OCI-M2 (cell line): Measurements from ENCODE around the gene CBFA2T3.
A peak's percentile ranks its signal among the peaks of the same experiment; 100 is the strongest.
"Not testable (repeated sequence)": the region's sequence is repeated elsewhere in the genome, so short reads cannot be mapped to it uniquely, and the experiment has no call there.

Experiments
- DNase-seq: peaks from one replicate; lab custom pipeline; 2025; ENCODE audit not compliant: unreplicated experiment; lab: John Stamatoyannopoulos, UW

The CBFA2T3 gene

DNA sequence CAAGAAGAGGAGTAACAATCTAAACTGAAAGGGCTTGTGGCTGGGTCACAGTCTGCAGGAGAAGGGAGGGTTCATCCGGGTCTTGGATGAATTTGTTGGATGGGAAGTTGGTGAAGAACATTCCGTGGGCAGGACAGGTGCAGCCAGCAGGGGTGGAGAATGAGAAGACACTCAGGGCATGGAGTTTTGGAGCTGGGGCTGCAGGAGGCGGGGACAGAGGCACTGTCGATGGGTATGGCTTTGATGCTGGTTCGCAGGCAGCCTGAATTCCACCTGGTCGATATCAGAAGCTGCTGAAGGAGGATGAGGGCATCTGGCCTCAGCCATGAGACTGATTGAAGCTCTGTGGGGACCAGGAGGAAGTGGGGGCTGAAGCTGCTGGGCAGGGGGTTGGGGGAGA, 36.1 kb upstream of the CBFA2T3 start:
- DNase-seq, result no peak

DNA sequence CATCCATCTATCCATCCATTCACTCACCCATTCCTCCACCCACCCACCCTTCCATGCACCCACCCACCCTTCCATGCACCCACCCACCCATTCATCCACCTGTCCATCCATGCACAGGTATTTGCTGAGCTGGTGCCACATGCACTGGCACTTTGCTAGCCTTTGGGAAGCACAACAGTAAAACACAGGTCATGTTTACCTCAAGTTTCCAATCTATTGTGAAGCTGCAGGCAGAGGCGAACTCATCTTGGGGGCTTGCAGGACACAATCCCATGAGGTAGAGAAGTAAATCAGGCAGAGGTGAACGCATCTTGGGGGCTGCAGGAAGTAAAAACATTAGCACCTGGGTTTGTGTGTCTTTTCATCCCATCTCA, 35.6 kb upstream of the CBFA2T3 start:
- no peak for DNase-seq

DNA sequence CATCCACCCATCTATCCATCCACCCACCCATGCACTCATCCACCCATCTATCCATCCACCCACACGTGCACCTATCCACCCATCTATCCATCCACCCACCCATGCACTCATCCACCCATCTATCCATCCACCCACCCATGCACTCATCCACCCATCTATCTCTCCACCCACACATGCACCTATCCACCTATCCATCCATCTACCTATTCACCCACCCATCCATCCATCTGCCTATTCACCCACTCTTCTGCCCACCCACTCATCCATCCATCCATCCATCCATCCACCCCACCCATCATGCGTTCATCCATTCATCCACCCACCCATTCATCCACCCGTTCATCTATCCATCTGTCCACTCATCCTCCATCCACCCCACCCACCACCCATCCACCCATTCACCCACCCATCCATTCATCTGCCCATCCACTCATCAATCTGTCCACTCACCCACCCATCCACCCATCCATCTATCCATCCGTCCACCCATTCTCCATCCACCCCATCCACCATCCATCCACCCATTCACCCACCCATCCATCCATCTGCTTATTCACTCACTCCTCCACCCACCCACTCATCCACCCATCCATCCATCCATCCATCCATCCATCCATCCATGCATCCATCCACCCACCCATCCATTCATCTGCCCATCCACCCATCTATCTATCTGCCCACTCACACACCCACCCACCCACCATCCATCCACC, 35.1 kb upstream of the CBFA2T3 start:
- no peak for DNase-seq

DNA sequence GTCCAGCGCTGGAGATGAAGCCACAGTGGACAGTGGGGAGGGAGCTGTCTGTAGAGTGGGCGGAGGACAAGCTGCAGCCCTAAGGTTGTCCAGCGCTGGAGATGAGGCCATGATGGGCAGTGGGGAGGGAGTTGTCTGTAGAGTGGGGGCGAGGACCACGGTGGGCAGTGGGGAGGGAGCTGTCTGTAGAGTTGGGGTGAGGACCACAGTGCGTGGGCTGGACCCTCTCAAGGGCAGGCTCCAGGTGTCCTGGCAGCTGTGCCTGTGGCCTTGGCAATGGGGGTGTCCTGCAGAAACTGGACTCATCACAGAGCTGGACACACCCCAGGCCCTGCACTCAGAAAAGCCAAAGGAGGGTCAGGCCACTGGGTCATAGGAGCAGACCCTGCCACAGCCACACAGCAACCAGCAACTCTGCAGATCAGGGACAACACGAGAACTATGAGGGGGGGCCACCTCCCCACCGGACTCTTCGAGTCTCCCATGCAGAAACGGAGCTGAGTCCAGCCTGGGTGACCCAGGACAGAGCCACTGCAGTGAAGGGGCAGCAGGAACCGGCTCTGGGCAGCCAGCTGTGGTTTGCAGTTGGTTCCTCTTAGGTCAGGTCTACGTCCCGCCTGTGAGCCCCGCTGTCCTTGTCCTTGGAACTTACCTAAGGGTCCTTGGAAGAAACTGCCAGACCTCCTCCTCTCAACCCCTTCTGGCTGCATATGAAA, 33.4 kb upstream of the CBFA2T3 start:
- no peak for DNase-seq

DNA sequence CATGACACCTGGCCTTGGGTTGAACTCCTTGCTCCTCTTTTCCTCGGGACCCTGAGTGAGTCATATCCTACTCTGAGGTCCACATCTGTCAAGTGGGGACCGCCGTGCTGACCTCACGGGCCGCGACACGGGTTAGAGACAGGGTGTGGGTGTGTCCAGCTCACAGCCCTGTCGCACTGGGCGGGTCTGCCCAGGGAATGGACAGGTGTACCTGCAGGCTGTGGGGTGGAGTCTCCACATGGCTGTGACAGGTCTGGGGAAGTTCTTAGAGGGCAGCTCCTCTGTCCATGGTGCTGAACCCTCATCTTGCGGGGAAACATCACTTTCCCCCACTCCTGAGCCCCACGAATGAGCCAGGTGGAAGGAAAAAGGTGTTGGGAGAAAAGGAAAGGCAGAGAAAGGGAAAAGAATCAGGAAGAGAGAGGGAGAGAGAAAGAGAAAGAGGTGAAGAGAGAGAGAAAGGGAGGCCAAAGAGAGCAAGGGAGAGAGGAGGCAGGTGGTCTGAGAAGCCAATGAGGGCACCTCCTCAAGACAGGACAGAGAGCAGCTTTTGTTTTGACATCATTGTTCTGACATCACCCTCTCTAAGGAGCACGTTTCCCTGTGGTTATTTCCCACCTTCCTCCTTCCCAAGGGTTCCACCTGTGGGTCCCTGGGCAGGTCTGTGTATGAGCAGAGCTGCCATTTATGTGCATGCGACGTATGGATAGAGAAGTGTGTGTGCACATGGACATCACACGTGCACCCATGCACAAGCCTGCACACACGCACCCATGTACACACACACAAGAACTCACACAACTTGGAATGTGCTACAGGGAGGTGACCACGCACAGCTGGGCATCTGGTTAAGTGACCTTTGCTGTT, 32.6 kb upstream of the CBFA2T3 start:
- no peak for DNase-seq

DNA sequence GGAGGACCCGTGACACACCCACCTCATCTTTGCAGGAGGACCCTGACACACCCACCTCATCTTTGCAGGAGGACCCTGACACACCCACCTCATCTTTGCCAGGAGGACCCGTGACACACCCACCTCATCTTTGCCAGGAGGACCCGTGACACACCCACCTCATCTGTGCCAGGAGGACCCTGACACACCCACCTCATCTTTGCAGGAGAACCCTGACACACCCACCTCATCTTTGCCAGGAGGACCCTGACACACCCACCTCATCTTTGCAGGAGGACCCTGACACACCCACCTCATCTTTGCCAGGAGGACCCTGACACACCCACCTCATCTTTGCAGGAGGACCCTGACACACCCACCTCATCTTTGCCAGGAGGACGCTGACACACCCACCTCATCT, 31.8 kb upstream of the CBFA2T3 start:
- DNase-seq, result not testable (repeated sequence)

DNA sequence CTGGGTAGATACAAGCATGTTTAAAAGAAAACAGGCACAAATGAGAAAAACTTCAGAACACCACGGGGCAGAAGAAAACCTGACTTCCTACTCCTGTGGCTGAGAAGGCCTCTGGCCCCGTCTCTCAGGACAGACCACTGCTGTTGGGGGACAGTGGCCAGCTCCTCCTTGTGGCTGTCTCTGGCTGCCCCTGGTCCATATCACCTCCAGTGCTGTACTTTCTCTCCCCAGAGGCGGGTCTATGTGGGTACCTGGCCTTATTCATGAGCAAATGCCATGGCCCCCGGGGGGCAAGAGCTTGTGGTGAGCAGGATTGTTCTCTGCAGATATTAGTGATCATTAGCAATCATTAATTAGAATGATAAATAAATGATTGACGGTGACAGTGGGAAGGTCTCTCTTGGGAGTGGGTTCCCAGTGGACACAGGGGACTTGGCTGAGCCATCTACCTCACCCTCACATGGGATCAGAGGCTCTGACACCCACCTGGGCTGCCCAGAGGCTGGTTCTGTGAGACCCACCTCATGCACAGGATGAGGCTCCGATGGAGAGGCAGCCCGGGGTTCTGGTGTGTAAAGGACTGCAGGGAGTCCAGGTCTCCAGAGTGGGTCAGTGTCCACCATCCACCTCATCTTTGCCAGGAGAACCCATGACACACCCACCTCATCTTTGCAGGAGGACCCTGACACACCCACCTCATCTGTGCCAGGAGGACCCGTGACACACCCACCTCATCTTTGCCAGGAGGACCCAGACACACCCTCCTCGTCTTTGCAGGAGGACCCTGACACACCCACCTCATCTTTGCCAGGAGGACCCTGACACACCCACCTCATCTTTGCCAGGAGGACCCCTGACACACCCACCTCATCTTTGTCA, 30.6 kb upstream of the CBFA2T3 start:
- no peak for DNase-seq

DNA sequence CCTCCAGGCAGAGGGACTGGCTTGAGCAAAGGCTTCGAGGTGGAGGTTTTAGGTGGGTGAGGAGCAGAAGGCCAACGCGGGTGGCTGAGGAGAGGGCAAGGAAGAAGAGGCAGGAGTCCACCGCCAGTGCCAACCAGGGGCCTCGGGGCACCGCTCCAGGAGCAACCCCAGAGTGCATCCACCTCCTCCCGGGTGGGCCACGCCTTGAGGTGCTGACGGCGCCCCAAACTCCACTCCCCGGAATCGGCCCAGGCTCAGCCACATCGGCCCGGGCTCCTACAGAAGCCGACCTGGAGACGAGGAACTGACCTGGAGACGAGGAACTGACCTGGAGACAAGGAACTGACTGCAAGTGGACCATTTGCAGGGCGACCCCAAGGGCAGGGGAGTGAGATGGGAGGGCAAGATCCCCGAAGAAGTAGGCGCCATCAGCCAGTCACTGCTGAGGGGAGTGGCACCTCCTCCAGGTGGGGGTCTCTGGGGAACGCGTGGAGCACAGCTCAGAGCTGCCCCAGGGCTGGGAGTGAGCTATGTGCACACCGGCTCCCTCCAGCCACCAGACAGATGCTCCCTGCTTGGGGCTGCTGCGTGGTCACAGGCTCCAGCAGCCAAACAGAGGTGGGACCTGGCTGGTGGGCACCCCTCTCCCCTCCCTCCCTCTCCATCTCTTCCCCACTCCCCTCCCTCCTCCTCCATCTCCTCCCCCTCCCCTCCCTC, 29.2 kb upstream of the CBFA2T3 start:
- no peak for DNase-seq

DNA sequence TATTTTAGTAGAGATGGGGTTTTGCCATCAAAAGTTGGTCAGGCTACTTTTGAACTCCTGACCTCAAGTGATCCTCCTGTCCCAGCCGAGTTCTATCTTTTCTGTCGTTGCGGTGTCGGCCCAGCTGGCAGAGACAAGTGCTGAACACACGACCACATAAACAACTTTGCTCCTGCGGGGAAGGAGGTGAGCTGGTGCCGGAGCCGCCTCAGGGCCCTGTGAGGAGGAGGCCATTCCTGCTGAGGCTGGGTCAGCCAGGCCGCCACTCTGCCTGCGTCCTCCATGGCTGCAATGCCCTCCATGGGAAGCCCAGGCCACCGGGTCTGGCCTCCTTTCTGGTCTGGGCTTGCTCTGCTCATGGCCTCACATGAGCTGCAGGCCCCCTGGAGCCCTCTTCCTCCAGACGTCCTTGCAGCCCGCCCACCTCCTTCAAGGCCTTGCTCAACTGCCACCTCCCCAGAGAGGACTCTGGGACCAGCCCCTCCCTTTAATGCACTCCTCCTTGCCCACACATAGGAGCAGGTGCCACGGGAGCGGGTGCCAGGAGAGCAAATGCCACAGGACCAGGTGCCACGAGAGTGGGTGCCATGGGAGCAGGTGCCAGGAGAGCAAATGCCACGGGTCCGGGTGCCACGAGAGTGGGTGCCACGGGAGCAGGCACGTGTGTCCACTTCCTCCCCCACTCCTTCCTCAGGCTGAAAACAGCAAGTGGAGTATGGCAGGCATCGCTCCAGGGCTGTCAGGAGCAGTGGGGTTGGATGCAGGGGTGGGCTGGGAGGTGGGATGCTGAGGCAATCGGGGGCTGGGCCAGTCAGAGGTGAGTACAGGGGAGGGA, 28.4 kb upstream of the CBFA2T3 start:
- DNase-seq, result no peak

DNA sequence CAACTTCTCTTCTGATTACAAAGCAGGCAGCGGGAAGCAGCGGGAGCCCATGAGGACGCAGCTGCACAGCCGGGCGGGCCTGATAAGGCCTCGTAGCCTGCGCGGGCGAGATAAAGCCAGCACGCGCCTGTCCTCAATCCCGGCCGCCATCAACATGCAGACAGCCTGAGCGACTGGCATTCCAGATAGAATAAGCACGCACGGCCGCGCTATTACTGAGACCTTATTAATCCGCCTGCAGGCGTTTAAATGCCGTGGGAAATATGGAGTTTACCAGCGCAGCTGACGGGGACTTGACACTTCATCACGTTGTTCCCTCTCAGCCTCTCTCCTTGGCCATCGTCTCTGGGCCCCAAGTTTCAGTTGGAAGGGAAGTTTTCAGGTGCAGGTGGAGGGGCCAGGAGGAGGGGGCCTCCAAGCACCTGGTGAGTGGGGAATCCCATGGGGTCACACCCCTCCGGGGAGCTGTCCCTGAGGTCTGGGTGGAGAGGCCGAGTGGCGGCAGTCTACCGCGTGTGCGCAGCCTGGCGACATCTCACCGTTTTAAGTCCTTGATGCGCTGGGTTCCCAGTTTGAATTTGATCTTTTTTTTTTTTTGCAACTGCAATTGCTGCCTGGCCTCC, 27.3 kb upstream of the CBFA2T3 start:
- peak; percentile 52 for DNase-seq

DNA sequence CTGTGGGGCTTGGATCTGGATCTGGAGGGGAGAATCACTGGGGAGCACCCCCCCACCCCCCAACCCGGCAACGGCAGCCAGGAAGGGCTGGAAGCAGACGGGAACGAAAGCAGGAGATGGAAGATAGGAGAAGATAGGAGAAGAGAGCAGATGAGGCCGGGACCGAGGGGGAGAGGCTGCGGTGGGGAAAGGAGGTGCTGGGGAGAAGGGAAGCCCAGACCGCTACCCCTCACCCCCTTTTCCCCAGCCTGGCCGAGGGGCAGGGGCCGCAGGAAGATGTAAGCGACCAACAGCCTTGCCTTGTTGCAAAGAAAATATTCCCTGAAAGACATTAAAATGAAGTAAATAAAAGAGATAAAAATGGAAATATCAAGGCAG, 26.8 kb upstream of the CBFA2T3 start:
- DNase-seq, result no peak

DNA sequence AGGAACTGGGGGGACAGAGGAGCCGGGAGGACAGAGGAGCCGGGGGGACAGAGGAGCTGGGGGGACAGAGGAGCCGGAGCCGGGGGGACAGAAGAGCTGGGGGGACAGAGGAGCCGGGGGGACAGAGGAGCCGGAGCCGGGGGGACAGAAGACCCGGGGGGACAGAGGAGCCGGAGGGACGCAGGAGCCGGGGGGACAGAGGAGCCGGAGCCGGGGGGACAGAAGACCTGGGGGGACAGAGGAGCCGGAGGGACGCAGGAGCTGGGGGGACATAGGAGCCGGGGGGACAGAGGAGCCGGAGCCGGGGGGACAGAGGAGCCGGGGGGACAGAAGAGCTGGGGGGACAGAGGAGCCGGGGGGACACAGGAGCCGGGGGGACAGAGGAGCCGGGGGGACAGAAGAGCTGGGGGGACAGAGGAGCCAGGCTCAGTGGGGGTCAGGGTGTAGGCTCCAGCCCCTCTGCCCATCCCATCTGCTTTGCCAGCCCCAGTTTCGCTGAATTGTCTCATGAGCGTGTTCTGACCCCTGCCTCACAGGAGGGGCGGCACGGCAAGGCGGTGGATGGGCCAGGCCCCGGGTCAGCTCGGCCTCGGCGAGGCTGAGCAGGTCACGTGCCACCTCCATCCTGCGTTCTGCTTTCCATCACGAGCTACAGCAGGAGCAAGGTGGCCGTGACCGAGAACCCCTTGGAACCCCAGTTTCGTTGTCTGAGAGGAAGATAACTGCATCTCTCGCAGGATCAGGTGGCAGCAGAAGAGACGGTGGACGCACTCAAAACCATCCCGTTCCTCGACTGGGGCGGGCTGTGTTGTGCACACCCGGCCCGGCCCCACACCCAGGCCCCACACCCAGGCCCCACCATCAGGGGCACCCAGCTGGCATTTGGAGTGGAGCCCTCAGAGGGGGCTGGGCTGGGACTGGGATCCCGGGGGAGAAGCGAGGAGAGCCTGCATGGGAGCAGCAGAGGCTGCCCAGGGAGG, 26.1 kb upstream of the CBFA2T3 start:
- no peak for DNase-seq

DNA sequence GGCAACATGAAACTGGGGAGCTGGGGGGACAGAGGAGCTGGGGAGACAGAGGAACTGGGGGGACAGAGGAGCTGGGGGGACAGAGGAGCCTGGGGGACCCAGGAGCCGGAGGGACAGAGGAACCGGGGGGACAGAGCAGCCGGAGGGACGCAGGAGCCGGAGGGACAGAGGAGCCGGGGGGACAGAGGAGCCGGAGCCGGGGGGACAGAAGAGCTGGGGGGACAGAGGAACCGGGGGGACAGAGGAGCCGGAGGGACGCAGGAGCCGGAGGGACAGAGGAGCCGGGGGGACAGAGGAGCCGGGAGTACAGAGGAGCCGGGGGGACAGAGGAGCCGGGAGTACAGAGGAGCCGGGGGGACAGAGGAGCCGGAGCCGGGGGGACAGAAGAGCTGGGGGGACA, 25.1 kb upstream of the CBFA2T3 start:
- DNase-seq, result not testable (repeated sequence)

DNA sequence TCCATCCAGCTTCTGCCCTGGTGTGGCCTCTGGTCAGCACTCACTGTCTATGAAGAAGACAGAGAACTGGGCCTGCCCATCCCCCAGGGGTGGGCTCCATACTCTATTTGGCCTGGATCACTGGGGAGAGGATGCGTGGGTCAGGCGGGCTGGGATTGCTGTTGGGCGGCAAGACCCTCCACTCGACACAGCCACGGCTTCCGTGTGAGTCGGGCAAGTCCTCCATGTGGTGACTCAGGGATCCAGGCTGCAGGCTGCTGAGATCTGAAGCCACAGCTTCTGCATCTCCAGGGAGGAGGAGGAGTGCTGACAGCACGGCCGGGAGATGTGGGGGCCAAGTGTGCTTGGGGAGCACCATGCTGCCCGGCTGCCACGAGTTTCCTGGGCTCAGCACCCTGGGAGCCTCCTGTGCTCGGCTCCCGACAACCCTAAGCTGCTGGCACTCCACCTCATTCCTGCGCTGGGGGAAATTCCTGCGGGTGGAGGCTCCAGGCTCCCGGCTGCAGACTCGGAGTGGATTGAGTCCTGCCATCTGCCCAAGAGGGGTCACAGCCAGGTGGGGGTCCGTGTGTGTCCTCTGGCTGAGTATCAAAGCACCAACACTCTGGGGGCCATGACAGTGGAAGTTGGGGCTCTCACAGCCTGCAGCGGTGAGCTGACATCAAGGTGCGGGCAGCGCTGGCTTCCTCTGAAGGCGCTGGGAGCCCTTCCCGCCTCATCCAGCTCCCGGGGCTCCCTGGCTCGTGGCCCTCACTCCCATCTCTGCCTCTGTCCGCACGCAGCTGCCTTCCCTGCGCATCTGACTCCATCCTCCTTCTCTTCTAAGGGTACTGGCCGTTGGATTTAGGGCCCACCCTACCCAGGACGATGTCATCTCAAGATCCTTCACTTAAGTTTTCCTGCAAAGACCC, 24.4 kb upstream of the CBFA2T3 start:
- no peak for DNase-seq

DNA sequence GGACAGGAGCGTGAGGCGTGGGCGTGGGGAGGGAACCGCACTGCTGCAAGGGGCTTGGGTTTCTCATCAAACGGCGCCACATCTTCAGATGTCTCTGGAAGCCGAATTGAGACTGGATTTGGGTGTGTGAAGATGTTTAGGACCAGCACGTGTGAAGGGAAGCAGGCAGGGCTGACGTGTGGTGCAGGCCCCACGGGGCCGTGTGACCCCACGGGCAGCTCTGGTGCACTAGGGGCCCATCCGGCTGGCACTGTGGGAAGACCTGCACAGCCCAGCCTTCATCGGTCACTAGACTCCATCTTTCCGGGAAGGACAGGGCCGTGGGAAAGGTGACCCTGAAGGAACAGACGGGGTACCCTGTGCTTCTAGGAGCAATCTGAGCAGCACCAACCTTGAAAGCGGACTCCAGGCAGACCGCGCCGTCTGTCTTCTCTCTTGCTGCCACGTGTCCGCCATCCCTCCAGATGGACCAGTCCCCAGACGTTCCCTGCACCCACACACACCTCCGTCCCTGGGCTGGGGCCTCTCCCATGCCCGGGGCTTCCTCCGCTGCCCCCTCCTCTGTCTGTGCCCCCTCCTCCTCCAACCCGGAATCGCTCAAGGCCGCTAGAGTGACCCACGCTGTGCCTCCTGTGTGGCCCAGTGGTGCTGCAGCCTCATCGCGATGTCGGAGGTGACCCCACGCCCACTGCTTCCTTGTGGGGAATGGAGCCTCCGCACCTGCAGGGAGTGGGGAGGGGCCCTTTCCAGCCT, 23.4 kb upstream of the CBFA2T3 start:
- no peak for DNase-seq
